Measurements from ENCODE around the gene UGT3A1. TPM values are rescaled to one million over a fixed set of nuclear protein-coding genes. Genes with fewer than 3 reads are reported as not detected.

The UGT3A1 gene
- total and polyA plus RNA-seq, 2 of the 13 experiments (the other 11 are each of a cell fraction or from before 2014, with no cell fraction given): not detected

GRCh38 chr5:35971878-35972210 is 19.3 kb downstream of the UGT3A1 start (continued):
- no peak for TF ChIP-seq ZNF407 (CRISPR knock-in tag; IDR thresholded peaks at IDR 0.05; ENCODE audit: not compliant biosample characterization)

- Histone ChIP-seq H3K36me3 (replicated peaks in 1 of 2; ENCODE audit: control insufficient read depth in 1 of 2, insufficient read depth in 2 of 2, low read length in 2 of 2) (no peaks in the 10 kb centered on the region), H3K27ac (ENCODE audit: extremely low read length, insufficient read depth, low read length) (no peak overlapping the region), H3K27me3 (ENCODE audit: control insufficient read depth in 1 of 2, insufficient read depth in 2 of 2, low read length in 2 of 2) (no peaks in the 10 kb centered on the region), H3K79me2 (ENCODE audit: insufficient read depth, low read length) (no peaks in the 10 kb centered on the region), H3K4me2 (ENCODE audit: low read depth, low read length) (no peak overlapping the region), H4K20me1 (ENCODE audit: insufficient read depth, low read length) (no peaks in the 10 kb centered on the region), H3K4me1 (ENCODE audit: insufficient read depth, low read length) (no peaks in the 10 kb centered on the region), H2AFZ (ENCODE audit: low read length) (no peak overlapping the region), H3K9me3 (ENCODE audit: low read length) (no peaks in the 10 kb centered on the region), H3K9ac (ENCODE audit: insufficient read depth, low read depth, low read length) (no peak overlapping the region), H3K4me3 (replicated peaks in 1 of 3; ENCODE audit: insufficient read depth in 1 of 3, low read depth in 2 of 3, low read length in 3 of 3) (no peak overlapping the region)
- no peak for ATAC-seq
- no TSS peak for BruUV-seq (replicated peaks)
- ChIA-PET POLR2A (no interaction called here), CTCF (ENCODE audit: low intra/inter-chr PET ratio, low total read pairs) (no interaction called here)
- intact Hi-C loops (cut with micrococcal nuclease; ENCODE audit: unreplicated experiment): no loop called here
- DNase-seq (ENCODE audit: low spot score): no peak
- no peak for FAIRE-seq
- no peak for TF ChIP-seq ZNF354B (CRISPR knock-in tag; IDR thresholded peaks at IDR 0.05)
- TF ChIP-seq FUBP1 (CRISPR knock-in tag; IDR thresholded peaks at IDR 0.05; ENCODE audit: borderline replicate concordance): no peak
- TF ChIP-seq RARG (CRISPR knock-in tag; IDR thresholded peaks at IDR 0.05; ENCODE audit: low read depth): no peak
- TF ChIP-seq ZNF160 (CRISPR knock-in tag; IDR thresholded peaks at IDR 0.05): no peak
- TF ChIP-seq DMAP1 (CRISPR knock-in tag; IDR thresholded peaks at IDR 0.05): no peak
- no peak for TF ChIP-seq POGZ (CRISPR knock-in tag; IDR thresholded peaks at IDR 0.05)
- no peak for TF ChIP-seq ZNF124 (CRISPR knock-in tag; IDR thresholded peaks at IDR 0.05)
- TF ChIP-seq ELF3 (CRISPR knock-in tag; IDR thresholded peaks at IDR 0.05): no peak
- TF ChIP-seq IRX3 (CRISPR knock-in tag; IDR thresholded peaks at IDR 0.05; ENCODE audit: borderline replicate concordance, low read depth): no peak
- in situ Hi-C loops (cut with HindIII; ENCODE audit: extremely low pct_ligation_motif_present, low pct_unique_long_range_greater_than_20kb): no loop called here
- 30% methylated on average over 4 of the region's 4 CpGs for WGBS (ENCODE audit: low lambda C conversion rate)
Observed at GRCh38 chr5:35971186-35971877, 19.9 kb downstream of the UGT3A1 start.
